ENCODE results near the gene TGM2.

The TGM2 gene

GRCh38 chr20:38161412-38161774 lies 3.7 kb downstream of the TGM2 start:
- no peak for DNase-seq (ENCODE audit: low read depth)

GRCh38 chr20:38159957-38160756 lies 4.9 kb downstream of the TGM2 start:
- DNase-seq (ENCODE audit: low read depth), result no peak

GRCh38 chr20:38159566-38159956 lies 5.5 kb downstream of the TGM2 start:
- DNase-seq (ENCODE audit: low read depth), result no peak

- DNase-seq (ENCODE audit: low read depth), result no peak
Observed at GRCh38 chr20:38158701-38159351, 6.2 kb downstream of the TGM2 start.

GRCh38 chr20:38157635-38158495 lies 7.2 kb downstream of the TGM2 start:
- DNase-seq (ENCODE audit: low read depth), result no peak

- DNase-seq (ENCODE audit: low read depth), result no peak
Observed at GRCh38 chr20:38156888-38157634, 8.0 kb downstream of the TGM2 start.

- no peak for DNase-seq (ENCODE audit: low read depth)
Observed at GRCh38 chr20:38156280-38156679, 8.8 kb downstream of the TGM2 start.

GRCh38 chr20:38155811-38156210 lies 9.3 kb downstream of the TGM2 start:
- DNase-seq (ENCODE audit: low read depth), result no peak

- no peak for DNase-seq (ENCODE audit: low read depth)
Observed at GRCh38 chr20:38153401-38153800, 11.7 kb downstream of the TGM2 start.

GRCh38 chr20:38152621-38153221 lies 12.3 kb downstream of the TGM2 start:
- DNase-seq (ENCODE audit: low read depth), result peak; percentile 57

GRCh38 chr20:38152175-38152620 lies 12.9 kb downstream of the TGM2 start:
- DNase-seq (ENCODE audit: low read depth), result no peak

- no peak for DNase-seq (ENCODE audit: low read depth)
Observed at GRCh38 chr20:38151455-38151854, 13.6 kb downstream of the TGM2 start.

- DNase-seq (ENCODE audit: low read depth), result no peak
Observed at GRCh38 chr20:38150335-38151170, 14.5 kb downstream of the TGM2 start.

GRCh38 chr20:38148328-38149102 lies 16.6 kb downstream of the TGM2 start:
- no peak for DNase-seq (ENCODE audit: low read depth)

GRCh38 chr20:38147751-38148150 lies 17.3 kb downstream of the TGM2 start:
- no peak for DNase-seq (ENCODE audit: low read depth)

GRCh38 chr20:38147163-38147562 lies 17.9 kb downstream of the TGM2 start:
- DNase-seq (ENCODE audit: low read depth), result no peak

- DNase-seq (ENCODE audit: low read depth), result no peak
Observed at GRCh38 chr20:38146628-38147027, 18.4 kb downstream of the TGM2 start.

GRCh38 chr20:38146156-38146555 lies 18.9 kb downstream of the TGM2 start:
- no peak for DNase-seq (ENCODE audit: low read depth)

GRCh38 chr20:38145729-38146075 lies 19.4 kb downstream of the TGM2 start:
- no peak for DNase-seq (ENCODE audit: low read depth)
